ENCODE results near the gene TEX264. TPM values are rescaled to one million over a fixed set of nuclear protein-coding genes. Genes with fewer than 3 reads are reported as not detected.

TEX264 gene
- total RNA-seq, 4 donors from 2014 or later = 40.2 to 82.1 (median 62.9) TPM

DNA sequence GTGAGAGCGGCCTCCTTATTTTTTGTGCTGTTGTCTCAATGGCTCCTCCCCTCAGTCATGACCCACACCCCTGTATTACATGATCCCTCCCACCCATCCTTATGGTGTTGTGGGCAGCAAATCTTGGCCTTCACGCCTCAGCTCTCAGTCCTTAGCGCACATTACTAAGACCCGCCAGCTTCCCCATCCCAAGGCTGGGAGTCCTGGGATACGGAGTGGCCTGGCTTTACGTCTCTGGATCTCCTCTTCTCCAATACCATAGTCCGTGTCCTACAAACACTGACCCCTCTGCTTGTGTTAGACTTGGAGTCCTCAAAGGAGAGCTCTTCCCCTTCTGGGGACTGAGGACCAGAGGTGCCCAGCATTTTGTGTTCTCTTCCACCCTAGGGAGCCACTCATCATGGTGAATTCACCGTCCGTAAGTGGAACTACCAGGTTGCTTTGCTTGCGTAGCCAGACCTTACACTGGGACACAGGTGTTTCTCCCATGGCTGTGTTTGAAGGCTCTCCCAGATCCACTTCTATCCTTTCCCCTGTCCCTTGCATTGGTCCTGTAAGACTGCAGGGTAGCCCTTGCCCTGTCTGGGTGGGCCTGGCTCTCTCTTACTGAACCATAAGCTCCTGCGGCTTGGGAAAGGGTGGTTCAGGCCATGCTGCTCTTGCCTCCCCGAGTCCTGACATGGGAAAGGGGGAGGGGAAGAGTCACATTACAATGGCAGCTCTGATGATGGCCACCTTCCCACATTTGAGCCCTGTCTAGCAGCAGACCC lies 49.4 kb downstream of the TEX264 start:
- TF ChIP-seq, protein P1, sequence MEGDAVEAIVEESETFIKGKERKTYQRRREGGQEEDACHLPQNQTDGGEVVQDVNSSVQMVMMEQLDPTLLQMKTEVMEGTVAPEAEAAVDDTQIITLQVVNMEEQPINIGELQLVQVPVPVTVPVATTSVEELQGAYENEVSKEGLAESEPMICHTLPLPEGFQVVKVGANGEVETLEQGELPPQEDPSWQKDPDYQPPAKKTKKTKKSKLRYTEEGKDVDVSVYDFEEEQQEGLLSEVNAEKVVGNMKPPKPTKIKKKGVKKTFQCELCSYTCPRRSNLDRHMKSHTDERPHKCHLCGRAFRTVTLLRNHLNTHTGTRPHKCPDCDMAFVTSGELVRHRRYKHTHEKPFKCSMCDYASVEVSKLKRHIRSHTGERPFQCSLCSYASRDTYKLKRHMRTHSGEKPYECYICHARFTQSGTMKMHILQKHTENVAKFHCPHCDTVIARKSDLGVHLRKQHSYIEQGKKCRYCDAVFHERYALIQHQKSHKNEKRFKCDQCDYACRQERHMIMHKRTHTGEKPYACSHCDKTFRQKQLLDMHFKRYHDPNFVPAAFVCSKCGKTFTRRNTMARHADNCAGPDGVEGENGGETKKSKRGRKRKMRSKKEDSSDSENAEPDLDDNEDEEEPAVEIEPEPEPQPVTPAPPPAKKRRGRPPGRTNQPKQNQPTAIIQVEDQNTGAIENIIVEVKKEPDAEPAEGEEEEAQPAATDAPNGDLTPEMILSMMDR (IDR thresholded peaks at IDR 0.05) = no peak
- DNase-seq (ENCODE audit: low spot score) = no peak
- ATAC-seq (ENCODE audit: low FRiP score) = no peak

DNA sequence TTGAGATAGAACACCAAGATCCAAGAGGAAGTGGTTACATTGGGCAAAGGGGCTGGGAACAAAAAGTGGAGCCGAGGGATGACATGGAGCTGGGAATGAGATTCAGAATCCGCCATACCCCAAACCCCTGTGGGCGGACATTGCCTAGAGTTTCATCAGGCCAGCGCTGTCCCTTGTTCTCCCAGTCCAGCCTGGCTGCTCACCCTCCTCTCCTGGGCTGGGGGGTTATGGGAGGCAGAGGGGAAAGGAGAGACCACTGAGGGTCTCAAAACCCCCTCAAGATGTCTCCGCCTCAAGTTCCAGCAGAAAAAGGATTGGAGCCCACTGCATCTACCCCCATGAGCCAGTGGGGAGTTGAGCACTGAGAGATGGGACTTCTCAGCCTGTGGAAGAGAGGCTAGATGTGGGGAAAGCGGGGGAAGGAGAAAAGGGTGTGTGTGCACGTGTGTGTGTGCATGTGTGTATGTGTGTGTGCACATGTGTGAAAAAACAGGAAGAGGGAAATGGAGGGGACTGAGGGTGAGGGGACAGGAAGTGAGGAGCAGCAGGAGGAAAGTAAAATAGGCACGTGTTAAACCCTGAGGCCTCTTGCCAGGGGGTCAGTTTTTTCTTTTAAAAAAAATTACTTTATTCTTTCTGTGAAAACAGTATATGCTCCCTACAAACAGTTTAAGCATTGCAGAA lies 50.2 kb downstream of the TEX264 start:
- DNase-seq (ENCODE audit: low spot score) = no peak
- TF ChIP-seq, protein P1 (IDR thresholded peaks at IDR 0.05) = no peak
- ATAC-seq (ENCODE audit: low FRiP score) = no peak

DNA sequence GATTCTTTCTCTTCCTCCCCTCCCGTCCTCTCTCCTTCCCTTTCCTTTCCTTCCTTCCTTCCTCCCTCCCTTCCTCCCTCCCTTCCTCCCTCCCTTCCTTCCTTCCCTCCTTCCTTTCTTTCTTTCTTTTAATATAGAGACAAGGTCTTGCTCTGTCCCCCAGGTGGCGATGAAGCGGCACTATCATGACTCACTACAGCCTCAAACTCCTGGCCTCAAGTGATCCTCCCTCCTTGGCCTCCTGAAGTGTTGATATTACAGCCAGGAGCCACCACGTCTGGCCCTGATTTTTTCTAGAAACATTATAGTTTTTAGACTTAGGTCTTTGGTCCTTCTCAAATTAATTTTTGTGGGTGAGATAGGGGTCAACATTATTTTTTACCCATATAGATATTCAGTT lies 51.3 kb downstream of the TEX264 start:
- TF ChIP-seq, protein P1 (IDR thresholded peaks at IDR 0.05) = no peak
- ATAC-seq (ENCODE audit: low FRiP score) (no peak), DNase-seq (ENCODE audit: low spot score) (no peak)

DNA sequence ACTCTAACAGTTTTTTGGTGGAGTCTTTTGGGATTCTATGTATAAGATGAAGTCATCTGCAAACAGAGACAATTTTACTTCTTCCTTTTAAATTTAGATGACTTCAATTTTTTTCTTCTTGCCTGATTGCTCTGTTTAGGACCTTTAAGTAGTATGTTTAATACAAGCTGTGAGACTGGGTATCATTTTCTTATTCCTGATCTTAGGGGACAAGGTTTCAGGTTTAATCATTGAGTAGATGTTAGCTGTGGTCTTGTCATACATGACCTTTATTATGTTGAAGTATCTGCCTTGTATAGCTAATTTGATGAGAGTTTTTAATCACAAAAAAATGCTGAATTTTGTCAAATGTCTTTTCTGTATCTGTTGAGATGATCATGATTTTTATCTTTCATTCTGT lies 56.4 kb downstream of the TEX264 start:
- TF ChIP-seq, protein P1 (IDR thresholded peaks at IDR 0.05) = no peak
- ATAC-seq (ENCODE audit: low FRiP score) = no peak
- no peak for DNase-seq (ENCODE audit: low spot score)

DNA sequence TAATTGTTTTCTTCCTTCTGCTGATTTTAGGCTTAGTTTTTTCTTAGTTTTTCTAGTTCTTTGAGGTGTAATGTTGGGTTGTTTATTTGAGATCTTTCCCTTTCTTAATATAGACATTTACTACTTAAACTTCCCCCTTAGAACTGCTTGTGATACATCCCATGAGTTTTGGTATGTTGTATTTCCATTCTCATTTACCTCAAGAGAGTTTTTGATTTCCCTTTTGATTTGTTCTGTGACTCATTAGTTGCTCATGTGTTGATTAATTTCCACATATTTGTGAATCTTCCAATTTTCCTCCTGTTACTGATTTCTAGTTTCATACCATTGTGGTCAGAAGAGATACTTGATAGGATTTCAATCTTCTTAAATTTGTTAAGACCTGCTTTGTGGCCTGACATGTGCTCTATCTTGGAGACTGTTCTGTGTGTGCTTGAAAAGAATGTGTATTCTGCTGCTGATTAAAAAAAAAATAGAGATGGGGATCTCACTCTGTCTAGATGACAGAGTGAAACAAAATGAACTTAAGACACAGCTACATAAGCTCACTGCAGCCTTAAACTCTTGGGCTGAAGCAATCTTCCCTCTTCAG lies 58.1 kb downstream of the TEX264 start:
- no peak for ATAC-seq (ENCODE audit: low FRiP score)
- TF ChIP-seq, protein P1 (IDR thresholded peaks at IDR 0.05) = no peak
- DNase-seq (ENCODE audit: low spot score) = no peak

DNA sequence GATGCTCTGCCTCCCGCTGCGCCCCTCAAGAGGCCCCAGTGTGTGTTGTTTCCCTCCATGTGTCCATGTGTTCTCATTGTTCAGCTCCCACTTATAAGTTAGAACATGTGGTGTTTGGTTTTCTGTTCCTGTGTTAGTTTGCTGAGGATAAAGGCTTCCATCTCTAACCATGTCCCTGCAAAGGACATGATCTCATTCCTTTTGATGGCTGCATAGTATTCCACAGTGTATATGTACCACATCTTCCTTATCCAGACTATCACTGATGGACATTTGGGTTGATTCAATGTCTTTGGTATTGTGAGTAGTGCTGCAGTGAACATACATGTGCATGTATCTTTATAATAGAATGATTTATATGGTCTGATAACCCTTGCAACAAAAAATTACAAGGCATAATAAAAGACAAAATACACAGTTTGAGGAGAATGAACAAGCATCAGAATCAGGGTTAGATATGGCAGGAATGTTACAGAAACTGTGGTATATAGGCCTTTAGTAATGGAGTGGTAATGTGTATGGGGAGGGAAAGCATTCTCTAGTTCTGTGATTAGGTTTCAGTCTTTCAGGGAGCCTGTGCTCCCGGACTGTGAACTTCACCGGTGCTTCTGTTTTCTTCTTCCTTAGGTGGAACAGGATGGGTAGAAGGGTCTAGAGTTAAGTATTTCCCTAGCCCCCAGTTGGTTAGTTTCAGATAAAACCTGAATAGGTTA lies 63.0 kb downstream of the TEX264 start:
- ATAC-seq (ENCODE audit: low FRiP score) = no peak
- TF ChIP-seq, protein P1 (IDR thresholded peaks at IDR 0.05) = no peak
- DNase-seq (ENCODE audit: low spot score) = no peak
